Anterior cingulate cortex (tissue), 58 donors: Measurements from ENCODE around the gene TADA2B.
A peak's percentile ranks its signal among the peaks of the same experiment; 100 is the strongest.

Source experiments
- DNase-seq, 58 donors: peaks; one replicate each; lab custom pipeline; 2025; lab: John Stamatoyannopoulos, UW

The TADA2B gene

DNA sequence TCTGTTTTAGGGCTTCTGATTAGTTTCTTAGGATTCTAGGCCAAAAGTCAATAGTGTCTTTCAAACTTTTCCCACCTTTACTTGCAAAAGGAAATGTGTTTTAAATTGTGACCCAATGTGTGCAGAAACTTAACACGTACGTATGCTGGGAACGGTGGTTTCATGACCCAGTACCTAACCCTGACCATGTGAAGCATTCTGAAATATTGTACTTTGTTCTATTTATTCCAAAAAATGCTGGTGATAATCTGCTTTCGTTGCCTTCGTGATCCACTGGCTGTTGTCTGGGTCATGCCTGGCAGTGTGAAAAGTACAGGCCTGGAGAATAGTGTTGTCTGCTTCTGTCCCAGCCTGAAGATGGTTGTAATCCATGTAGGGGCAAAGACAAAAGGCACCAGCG lies 26.7 kb upstream of the TADA2B start:
- no peak for DNase-seq

DNA sequence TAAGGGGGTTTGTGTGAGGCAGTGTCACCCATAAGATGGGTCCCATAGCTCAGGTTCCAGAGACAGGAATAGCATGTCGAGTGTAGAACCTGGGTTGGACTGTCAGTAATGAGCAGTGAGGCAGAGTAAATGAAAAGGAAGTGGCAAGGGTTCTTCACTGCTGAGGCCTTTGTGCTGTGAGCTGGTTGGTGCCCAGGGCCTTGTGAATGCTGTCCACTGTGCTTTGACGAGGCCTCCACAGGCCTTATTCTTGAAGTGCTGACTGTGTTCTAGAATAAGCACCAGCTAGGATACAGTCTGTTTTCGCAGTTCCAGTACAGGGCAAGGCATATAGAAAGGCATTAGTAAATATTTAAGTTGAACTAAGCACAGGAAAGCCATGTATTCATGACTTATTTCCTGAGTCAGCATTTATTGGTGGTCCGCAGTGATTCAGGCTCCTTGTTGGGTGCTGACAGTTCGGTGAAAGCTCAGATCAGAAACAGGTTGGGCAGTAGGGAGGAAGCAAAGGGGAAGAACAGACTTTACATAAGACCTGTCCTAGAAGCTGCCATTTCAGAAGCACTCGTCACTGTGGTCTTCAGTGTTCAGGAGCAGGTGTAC lies 25.6 kb upstream of the TADA2B start:
- peak in 15 of 58 donors; percentile 19 to 54 (median 33) for DNase-seq

DNA sequence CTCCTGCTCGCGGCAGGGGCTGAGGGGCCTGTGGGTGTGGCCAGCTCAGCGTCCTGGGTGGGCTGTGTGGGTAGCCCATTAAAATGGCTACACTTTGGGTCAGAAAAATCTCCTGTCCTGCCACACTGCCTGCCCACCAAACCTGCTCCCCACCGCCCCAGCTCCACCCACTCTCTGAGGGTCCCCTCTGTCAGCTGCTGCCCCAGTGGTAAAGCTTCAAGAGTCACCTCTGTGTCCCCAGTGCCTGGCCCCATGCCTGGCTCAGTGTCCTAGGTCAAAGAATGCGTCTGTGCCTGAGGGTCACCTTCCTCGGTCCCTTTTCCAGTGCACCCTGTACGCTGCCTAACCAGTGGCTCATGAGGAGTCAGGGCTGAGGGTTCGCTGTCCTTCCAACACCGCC lies 24.9 kb upstream of the TADA2B start:
- no peak for DNase-seq

DNA sequence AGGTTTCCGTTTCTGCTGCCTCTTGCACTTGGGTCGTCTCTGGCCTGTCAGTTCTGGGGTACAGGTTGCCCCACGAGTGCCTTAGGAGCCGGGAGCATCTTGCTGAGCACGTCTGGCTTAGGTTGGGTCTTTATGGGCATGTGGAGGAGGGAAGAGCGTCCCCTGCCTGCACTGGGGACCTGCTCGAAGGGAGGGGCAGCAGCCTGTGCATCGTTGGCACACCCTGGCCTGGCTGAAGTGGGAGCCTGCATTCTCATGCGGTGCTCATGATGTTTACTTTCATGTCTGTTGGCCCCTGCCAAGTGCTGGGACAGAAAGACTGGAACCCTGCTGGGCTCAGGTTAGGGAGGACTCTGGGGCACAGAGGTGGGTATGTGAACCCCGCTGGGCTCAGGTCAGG lies 23.8 kb upstream of the TADA2B start:
- DNase-seq = no peak

DNA sequence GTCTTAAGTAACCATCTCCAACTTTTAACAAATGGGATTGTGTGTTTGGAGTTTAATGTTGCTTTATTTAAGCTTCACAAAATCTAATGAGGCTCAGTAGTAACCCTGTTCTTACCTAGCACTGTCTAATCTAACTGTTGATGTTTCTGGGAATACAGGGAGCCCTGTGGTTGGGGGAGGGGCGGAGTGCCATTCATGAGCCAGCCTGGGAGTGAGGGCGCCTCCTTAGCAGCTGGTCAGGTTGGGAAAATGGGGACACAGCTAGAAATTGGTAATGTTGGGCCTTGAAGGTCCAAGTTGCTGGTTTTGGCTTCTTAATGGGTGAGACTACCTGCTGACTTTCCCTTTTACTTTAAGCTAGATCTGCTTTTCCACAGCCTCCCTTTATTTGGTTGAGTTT lies 22.9 kb upstream of the TADA2B start:
- DNase-seq = no peak

DNA sequence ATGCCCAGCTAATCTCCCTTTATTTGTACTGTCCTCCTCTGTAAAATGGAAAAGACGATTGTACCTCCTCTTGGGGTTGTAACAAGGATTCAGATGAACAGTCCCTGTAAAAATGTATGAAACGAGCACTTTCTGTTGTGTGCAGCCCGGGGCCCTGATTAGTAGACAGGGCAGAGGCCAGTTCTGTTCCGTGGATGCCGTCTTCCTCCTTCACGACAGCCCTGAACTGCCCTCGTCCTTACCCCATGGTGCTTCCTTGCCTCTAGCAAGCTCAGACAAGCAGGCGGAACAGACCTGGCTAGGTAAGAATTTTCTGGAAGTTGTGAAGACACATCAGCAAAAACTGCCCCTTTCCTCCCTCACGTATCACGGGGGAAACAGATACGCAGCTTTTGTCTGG lies 22.3 kb upstream of the TADA2B start:
- DNase-seq = no peak

DNA sequence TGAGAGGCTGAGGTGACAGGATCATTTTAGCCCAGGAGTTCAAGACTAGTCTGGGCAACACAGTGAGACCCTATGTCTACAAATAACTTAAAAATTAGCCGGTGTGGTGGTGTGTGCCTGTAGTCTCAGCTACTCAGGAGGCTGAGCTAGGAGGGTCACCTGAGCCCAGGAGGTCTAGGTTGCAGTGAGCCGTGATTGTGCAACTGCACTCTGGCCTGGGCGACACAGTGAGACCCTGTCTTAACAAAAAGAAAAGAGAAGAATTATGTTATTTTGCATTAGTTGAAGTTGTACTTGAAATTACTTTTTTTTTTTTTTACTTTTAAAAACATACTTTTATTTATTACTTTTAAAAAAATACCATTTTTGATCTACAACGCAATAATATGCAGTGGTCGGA lies 21.8 kb upstream of the TADA2B start:
- DNase-seq = no peak

DNA sequence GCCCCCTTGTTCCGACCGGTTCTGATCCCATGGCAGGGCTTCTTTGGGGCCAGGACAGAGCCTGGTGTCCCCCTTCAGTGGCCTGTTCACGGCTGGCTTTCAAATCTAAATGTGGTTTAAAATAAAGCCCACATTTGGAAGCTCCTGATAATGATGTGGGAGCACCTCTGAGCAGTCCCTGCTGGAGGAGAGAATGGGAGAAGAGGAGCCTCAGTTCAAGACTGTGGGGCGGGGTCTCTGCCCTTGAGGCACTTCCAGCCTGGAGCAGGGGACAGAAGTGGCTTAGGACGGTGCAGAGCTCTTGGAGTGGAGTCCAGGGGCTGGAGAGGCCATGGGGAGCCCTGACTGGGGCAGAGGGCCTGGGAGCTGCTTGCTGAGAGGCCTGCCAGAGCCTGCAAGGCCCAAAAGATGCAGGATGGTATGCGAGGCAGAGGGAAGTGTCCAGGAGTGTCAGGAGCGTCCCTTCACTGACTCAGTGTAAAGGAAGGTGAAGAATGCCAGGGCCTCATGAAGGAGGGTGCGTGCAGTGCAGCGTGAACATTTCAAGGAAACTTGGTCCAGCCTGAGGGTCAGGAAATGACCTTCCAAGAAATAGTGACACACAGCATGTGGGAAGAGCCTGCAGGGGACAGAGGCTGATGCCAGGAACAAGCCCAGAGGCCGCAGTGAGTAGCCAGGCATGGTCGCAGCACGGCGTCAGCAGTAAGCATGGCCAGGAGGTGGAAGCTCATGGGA lies 21.1 kb upstream of the TADA2B start:
- no peak for DNase-seq

DNA sequence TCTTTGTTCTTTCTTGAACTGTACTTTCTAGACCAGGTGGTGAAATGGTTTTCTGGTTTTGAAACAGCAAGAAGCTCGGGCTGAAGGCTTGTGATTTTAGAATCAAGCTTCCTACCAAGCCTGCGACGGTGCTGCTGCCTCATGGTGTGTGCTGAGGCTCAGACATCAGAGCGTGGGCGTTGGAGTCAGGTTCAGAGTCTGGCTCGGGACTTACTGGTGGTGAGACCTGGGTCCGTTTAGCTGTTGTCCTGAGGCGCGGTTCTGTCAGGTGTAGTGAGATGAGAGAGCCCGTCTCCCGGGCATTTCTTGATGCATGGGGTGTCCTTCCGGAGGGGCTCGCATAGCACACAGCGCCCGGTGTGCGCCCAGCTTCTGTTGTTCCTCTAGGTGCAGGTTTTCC lies 19.7 kb upstream of the TADA2B start:
- DNase-seq = no peak

DNA sequence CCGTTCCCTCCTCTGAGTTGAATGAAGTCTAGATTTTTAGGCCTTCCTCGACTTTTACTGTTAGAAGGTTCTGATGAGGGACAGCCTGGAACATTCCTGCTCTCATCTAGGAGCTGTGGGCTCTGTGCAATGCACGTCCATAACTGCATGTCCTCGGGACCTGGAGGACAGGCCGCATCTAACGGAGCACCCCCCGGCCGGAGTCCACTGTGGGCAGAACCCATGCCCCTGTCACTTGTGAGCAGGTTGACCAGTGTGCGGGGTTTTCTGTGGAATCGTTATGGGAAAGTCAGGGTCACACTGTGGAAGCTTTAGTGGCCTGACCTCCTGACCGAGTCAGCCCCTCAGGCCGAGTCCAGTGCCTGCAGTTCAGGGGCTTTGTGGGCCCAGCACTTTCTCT lies 19.3 kb upstream of the TADA2B start:
- DNase-seq = no peak

DNA sequence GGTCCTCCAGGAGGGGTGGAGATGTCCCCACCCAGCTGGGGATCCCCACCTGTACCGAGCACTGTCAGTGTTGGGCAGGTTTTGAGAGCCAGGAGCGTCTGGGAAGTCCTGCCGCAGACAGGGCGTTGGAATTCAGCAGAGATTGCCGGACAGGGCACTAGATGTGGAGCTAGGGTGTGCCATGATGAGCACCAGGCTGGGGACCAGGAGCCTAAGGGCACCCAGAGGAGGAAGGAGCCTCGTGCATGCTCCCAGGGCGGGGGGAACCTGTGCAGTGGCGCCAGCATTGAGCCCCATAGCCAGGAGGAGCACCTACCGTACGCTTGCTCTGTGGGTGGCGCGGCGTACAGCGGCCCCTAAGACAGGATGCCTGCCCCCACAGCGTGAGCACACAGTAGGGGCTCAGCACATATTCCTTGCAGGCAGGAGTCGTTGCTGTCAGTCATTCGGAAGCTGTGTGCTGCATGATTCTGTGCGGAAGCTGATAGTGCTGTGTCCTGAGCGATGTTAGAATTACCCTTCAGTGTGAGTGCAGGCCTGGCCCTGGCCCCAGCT lies 18.8 kb upstream of the TADA2B start:
- no peak for DNase-seq

DNA sequence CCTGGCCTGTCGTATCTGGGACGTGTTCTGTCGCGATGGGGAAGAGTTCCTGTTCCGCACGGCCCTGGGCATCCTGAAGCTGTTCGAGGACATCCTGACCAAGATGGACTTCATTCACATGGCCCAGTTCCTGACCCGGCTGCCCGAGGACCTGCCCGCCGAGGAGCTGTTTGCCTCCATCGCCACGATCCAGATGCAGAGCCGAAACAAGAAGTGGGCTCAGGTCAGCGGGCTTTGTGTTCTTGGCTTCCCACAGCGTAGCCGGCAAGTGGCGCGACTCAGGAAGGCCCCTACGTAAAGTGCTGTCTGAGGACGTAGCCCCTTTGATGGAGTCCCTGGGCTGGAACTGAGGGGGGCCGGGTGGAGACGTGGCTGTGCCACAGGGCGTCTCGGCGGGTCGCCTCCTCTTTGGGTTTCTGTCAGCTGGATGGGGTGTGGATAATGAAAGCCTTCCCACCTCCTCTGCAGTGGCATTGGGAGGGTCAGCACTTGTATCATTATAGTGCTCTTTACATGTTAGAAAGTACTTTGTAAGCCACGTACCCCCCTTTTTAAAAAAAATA lies 18.1 kb upstream of the TADA2B start:
- DNase-seq = no peak

DNA sequence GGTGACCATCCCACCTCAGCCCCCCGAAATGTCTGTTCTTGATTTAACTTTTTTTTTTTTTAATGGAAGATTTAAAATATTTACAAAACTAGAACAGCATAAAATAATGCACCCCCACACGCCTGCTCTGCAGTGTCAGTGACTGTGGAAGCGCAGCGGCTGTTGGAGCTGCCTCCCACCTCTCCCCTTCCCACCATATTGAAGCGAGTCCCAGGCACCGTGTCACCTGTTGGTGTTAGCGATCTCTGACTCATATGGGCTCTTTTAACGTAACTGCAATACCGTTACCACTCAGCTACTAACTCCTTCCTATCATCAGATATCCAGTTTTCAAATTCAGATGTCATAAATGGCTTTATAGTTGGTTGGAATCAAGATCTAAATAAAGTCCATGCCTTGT lies 17.1 kb upstream of the TADA2B start:
- DNase-seq = peak in 2 of 58 donors; percentile 16 to 29

DNA sequence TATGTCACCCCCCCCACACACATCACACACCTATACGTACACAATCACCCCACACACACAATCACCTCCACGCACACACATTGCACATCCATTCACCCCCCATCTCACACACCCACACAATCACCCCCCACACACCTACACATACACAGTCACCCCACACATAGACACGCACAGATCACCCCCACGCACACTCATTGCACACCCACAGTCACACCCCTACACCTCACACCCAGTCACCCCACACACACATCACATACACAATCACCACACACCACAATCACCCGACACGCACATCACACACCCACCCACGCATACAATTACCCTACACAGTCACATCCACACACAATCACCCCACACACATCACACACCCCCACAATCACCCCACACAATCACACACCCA lies 15.9 kb upstream of the TADA2B start:
- DNase-seq = no peak

DNA sequence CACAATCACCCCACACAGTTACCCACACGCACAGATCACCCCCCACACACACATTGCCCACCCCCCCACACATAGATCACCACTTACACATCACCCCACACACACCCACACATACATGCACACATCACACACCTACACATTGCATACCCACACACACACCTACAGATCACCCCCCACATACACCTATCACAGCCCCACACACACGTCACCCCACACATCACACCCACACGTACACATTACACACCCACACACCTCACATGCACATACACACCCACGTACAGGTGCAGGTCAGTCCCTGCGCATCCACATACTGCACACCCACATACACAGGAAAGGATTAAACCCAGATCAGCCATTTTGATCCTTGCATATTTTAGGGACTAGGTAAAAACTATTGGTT lies 15.3 kb upstream of the TADA2B start:
- no peak for DNase-seq

DNA sequence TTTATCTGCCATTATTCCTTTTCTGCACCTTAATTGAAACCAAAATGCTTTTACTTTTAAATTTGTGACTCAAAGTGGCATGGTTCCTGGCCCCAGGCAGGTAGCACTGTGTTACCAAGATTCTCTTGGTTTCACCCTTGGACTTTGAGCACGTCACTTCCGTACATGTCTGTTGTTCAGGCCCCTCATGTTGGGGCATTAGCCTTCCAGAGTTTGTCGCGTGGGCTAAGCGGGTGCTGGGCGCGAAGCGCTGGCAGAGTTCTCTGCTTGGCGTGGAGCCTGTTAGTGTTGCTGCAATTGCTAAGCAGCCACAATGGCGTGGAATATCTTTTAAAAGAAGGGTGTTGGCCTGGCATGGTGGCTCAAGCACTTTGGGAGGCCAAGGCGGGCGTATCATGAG lies 14.0 kb upstream of the TADA2B start:
- peak in 24 of 58 donors; percentile 13 to 54 (median 38) for DNase-seq

DNA sequence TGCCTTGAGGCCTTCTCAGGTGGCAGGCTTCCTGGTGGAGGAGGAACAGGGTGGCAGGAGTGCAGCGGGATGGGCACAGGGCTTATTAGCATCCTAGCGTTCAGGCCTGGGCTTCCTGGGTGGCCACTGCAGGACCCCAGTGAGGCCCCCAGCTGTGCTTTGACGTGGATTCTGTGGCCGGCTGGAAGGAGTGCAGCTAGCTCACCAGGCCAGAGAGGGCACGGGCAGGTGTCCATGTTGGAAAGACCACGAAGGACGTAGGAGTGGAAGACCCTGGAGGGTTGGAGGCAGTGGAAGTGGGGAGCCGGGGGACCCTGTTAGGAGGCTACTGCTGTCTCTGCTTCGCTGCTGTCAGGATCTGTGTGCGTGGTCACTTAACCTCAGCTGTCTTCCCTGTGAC lies 13.3 kb upstream of the TADA2B start:
- DNase-seq = no peak

DNA sequence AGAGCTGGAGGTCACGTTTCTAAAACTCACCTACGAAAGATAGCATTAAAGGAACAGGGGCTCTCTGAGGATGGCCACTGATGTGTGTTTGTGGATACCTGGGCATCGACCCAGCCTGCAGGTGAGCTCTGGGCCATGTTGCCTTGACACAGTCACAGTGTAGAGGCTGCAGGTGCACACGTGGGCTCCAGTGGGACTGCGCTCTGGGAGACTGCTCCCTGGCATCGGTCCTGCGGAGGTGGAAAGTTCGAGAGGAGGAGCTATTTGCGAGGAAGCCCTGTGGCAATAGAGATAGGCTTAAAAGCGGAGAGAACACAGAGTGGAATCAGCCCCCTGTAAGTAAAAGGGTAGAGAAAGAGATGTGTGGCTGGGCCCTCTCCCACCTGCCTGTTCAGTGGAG lies 12.3 kb upstream of the TADA2B start:
- DNase-seq = no peak

DNA sequence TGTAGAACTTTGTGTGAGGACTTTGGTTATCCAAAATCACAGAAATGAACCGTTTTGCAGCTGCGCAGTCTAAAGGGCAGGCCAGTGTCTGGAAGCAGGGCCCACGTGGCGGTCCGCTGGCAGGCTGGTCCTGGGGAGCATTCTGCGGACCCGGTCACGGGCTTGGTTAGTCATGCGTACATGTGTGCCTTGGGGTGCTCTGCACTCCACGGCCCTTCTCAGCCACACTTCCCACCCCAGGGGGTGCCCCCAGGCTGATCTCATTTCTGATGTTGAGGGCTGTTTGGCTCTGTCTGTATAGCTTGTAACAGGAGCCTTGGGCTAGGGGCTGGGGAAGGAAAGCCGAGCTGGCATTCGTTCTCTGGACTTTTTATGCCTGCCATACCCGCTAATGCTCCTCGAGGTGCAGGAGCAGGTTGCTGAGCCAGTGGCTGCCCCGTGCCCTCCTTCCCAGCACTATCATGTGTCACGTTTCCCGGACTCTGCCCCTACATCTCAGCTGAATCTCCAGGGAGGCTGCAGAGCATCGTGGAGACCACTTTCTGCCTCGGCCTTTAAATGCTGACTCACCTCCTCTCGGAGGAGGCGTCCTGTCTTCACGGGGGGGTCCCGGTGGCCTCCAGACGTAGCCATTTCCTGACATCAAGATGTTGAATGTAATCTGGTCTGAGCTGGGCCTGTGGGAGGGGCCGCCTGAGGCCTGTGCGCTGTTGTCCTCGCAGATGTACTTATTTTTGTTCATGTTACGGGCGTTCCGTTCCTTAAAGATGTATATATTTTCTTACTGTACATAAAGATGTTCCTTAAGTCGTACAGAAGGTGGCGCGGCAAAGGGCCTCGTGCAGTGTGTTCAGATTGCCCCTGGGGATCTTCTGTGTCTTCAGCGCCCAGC lies 11.4 kb upstream of the TADA2B start:
- no peak for DNase-seq

DNA sequence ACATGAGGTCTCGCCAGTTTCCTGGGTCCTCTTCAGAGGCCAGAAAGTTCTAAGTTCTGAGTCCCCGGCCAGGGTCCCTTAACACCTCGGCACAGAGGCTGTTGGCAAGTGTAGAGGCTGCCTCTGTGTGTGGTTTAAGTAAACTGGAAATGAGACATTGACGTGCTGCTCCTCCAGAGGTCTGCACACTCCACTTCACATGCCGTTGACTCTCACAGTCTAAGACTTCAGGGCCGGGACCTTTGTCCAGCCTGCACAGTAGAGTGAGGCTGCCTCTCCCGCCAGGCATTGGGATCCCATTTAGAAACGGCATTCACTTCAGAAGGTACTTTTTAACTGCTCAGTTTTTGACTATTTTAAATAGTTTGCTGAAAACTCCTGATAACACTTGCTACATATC lies 10.6 kb upstream of the TADA2B start:
- DNase-seq = no peak
